T-helper 17 cell (primary cell): ENCODE data around the gene STK32B. TPM values are rescaled to one million over a fixed set of nuclear protein-coding genes. Genes with fewer than 3 reads are reported as not detected.

ENCODE experiments used
- ATAC-seq: fragments of 150-1000 bp; cut with Tn5 transposase; 2 replicates; pipeline ENCODE4 v1.10.0; 2021; ENCODE audit warnings: mild to moderate bottlenecking, moderate library complexity
- DNase-seq, 3 donors: peaks; one replicate each; pipeline versions ENCODE4 v3.0.0 to v3.0.0-alpha.2; 2020 to 2021
- H3K9me3 ChIP-seq: one replicate; pipeline ENCODE4 v1.7.0; 2013; ENCODE audit warnings: low read length, mild to moderate bottlenecking; ENCODE audit not compliant: control insufficient read depth, poor library complexity, severe bottlenecking
- H3K27ac Mint-ChIP-seq: one replicate; pipeline ENCODE4 v1.8.0; 2022; ENCODE audit warnings: mild to moderate bottlenecking, moderate library complexity, mixed read lengths
- H3K27me3 Mint-ChIP-seq: one replicate; pipeline ENCODE4 v1.8.0; 2022; ENCODE audit warnings: mixed read lengths
- H3K36me3 Mint-ChIP-seq: one replicate; pipeline ENCODE4 v1.8.0; 2022; ENCODE audit warnings: low read depth, mixed read lengths
- H3K4me1 Mint-ChIP-seq: one replicate; pipeline ENCODE4 v1.8.0; 2022; ENCODE audit warnings: mild to moderate bottlenecking, mixed read lengths
- H3K4me3 Mint-ChIP-seq: one replicate; pipeline ENCODE4 v1.8.0; 2022; ENCODE audit warnings: mild to moderate bottlenecking, moderate library complexity, mixed read lengths
- total RNA-seq, 4 donors: library from RNA in 2 of 4; stranded (reverse) in 2 of 4; gene quantifications; one replicate each; pipeline ENCODE4 v1.2.3 and lab custom pipeline; 2022 to 2026

STK32B gene
- total RNA-seq, 2 donors from 2014 or later: 0.12 TPM; not detected in 1

GRCh38 chr4:5019274-5019673 is 32.0 kb upstream of the STK32B start, which contains the start of gene CYTL1:
CYTL1 (minus strand) TSS chr4:5019458; CDS start chr4:5019445, 13 bp downstream.
- no peaks in the 10 kb centered on the region for H3K4me1 Mint-ChIP-seq
- H3K27ac Mint-ChIP-seq: no peak within 1 kb of the TSS
- no peaks in the 10 kb centered on the region for H3K9me3 ChIP-seq
- H3K36me3 Mint-ChIP-seq: no peaks in the 10 kb centered on the region
- H3K27me3 Mint-ChIP-seq: peaks cover 45% of the 10 kb centered on the region
- ATAC-seq (no peak), DNase-seq (no peak)
- no peak within 1 kb of the TSS for H3K4me3 Mint-ChIP-seq

DNA sequence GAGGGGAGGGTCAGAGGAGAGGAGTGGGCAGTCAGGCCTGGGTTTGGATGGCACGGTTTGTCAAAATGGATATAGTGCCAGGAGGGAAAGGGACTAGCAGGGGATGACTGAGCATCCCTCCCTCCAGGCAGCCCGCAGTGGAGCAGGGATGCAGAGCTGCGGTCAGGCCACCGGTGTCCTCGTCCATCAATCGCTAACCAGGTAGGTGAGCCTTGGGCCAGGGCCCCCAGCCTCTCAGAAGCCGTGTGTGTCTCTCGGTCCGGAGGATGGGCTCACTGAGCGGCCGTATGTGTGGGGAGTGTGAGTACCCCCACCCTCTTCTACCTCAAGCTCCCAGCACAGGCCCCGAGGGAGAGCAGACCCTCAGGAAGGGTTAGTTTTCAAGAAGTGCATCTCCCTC is 31.5 kb upstream of the STK32B start:
- no peaks in the 10 kb centered on the region for H3K9me3 ChIP-seq
- Mint-ChIP-seq H3K27me3 (peaks cover 49% of the 10 kb centered on the region), H3K4me3 (no peak overlapping the region), H3K36me3 (no peaks in the 10 kb centered on the region), H3K4me1 (no peaks in the 10 kb centered on the region), H3K27ac (no peak overlapping the region)
- no peak for ATAC-seq
- no peak for DNase-seq

DNA sequence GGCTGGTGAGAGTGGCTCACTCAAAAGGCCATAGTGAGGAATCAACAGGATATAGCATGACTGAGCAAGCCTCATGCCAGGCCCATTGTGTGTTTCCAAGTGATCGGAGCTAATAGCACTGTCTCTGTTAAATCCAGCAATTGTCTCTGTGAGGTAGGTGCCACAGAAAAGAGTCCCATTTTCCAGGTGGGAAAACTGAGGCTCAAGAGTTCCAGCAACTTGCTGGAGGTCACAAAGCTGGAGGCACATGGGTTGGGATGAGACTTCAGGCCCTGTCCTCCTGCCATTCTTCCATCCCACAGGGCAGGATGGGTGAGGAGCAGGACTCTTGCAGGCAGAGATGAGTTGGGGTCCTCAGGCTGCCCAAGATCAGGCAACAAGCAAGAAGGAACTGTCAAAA is 30.9 kb upstream of the STK32B start:
- Mint-ChIP-seq H3K27me3 (peaks cover 47% of the 10 kb centered on the region), H3K36me3 (no peaks in the 10 kb centered on the region), H3K27ac (no peak overlapping the region), H3K4me1 (no peaks in the 10 kb centered on the region), H3K4me3 (no peak overlapping the region)
- DNase-seq: no peak
- no peaks in the 10 kb centered on the region for H3K9me3 ChIP-seq
- no peak for ATAC-seq

DNA sequence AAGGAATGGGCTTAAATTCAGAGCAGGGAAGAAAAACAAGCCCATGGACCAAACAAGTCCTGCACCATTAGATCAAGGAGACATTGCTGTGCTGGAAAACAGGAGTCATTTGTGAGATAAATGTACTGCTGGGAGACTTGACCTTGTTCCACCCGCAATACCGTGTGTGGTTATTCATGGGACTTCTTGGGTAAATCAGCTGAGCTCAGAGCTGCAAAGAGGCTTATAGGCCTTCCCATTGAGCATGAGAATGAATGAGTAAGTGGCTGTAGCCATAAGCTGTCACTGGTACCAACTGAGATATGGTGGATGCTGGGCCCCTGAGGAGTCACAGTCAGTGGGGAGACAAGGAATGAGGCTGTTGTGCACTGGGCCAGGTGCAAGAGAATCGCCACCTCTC is 29.7 kb upstream of the STK32B start:
- H3K36me3 Mint-ChIP-seq: no peaks in the 10 kb centered on the region
- no peak overlapping the region for H3K4me3 Mint-ChIP-seq
- no peak overlapping the region for H3K27ac Mint-ChIP-seq
- H3K4me1 Mint-ChIP-seq: no peaks in the 10 kb centered on the region
- no peak for ATAC-seq
- no peak for DNase-seq
- no peaks in the 10 kb centered on the region for H3K9me3 ChIP-seq
- peaks cover 52% of the 10 kb centered on the region for H3K27me3 Mint-ChIP-seq

- H3K4me1 Mint-ChIP-seq: no peaks in the 10 kb centered on the region
- no peak overlapping the region for H3K27ac Mint-ChIP-seq
- no peaks in the 10 kb centered on the region for H3K9me3 ChIP-seq
- no peak overlapping the region for H3K4me3 Mint-ChIP-seq
- peaks cover 54% of the 10 kb centered on the region for H3K27me3 Mint-ChIP-seq
- DNase-seq: no peak
- no peak for ATAC-seq
- no peaks in the 10 kb centered on the region for H3K36me3 Mint-ChIP-seq
Observed at GRCh38 chr4:5024673-5025072, 26.6 kb upstream of the STK32B start.

DNA sequence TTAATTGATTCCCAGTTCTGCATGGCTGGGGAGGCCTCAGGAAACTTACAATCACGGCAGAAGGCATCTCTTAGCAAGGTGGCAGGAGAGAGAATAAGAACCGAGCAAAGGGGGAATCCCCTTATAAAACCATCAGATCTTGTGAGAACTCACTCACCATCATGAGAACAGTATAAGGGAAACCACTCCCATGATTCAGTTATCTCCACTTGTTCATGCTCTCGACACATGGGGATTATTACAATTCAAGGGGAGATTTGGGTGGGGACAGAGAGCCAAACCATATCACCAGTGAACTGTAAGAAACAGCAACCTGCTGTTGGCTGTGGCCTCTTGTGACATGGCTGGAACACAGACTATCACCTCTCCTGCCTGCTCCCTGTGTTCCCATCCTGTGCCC is 24.9 kb upstream of the STK32B start:
- DNase-seq (no peak), ATAC-seq (no peak)
- H3K4me3 Mint-ChIP-seq: no peak overlapping the region
- no peaks in the 10 kb centered on the region for H3K9me3 ChIP-seq
- H3K27ac Mint-ChIP-seq: no peak overlapping the region
- H3K27me3 Mint-ChIP-seq: peaks cover 56% of the 10 kb centered on the region
- H3K4me1 Mint-ChIP-seq: no peaks in the 10 kb centered on the region
- H3K36me3 Mint-ChIP-seq: no peaks in the 10 kb centered on the region

GRCh38 chr4:5027346-5027745 is 23.9 kb upstream of the STK32B start:
- no peak overlapping the region for H3K4me3 Mint-ChIP-seq
- no peaks in the 10 kb centered on the region for H3K4me1 Mint-ChIP-seq
- H3K9me3 ChIP-seq: no peaks in the 10 kb centered on the region
- H3K36me3 Mint-ChIP-seq: no peaks in the 10 kb centered on the region
- ATAC-seq (no peak), DNase-seq (no peak)
- H3K27me3 Mint-ChIP-seq: peaks cover 59% of the 10 kb centered on the region
- H3K27ac Mint-ChIP-seq: no peak overlapping the region

- Mint-ChIP-seq H3K4me3 (no peak overlapping the region), H3K36me3 (no peaks in the 10 kb centered on the region), H3K27me3 (peaks cover 66% of the 10 kb centered on the region), H3K4me1 (no peaks in the 10 kb centered on the region), H3K27ac (no peak overlapping the region)
- ATAC-seq: no peak
- no peak for DNase-seq
- H3K9me3 ChIP-seq: no peaks in the 10 kb centered on the region
Observed at GRCh38 chr4:5028480-5028879, 22.8 kb upstream of the STK32B start.

DNA sequence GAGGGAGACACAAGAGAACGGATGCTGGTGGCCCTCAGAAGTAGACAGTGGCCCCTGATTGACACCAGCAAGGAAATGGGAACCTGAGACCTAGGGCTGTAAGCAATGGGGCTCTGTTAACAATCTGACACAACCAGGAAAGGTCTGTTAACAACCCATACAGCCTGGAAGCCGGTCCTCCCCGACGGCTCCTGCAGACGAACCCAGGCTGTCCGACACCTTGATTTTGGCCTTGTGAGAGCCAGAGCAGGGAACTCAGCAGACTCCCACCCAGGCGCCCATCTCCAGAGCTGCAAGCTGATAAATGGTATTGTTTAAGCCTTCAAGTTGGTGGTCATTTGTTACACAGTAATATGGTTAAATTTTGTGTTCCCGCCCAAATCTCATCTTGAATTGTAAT is 21.8 kb upstream of the STK32B start:
- no peak overlapping the region for H3K4me3 Mint-ChIP-seq
- H3K4me1 Mint-ChIP-seq: no peaks in the 10 kb centered on the region
- no peak for DNase-seq
- no peaks in the 10 kb centered on the region for H3K36me3 Mint-ChIP-seq
- ATAC-seq: no peak
- no peaks in the 10 kb centered on the region for H3K9me3 ChIP-seq
- peaks cover 68% of the 10 kb centered on the region for H3K27me3 Mint-ChIP-seq
- H3K27ac Mint-ChIP-seq: no peak overlapping the region

- no peaks in the 10 kb centered on the region for H3K36me3 Mint-ChIP-seq
- no peak overlapping the region for H3K27ac Mint-ChIP-seq
- peaks cover 70% of the 10 kb centered on the region for H3K27me3 Mint-ChIP-seq
- no peaks in the 10 kb centered on the region for H3K4me1 Mint-ChIP-seq
- ATAC-seq (no peak), DNase-seq (no peak)
- no peaks in the 10 kb centered on the region for H3K9me3 ChIP-seq
- no peak overlapping the region for H3K4me3 Mint-ChIP-seq
Observed at GRCh38 chr4:5030221-5030620, 21.1 kb upstream of the STK32B start.

GRCh38 chr4:5030927-5031326 is 20.4 kb upstream of the STK32B start:
- Mint-ChIP-seq H3K4me1 (no peaks in the 10 kb centered on the region), H3K4me3 (no peak overlapping the region), H3K27ac (no peak overlapping the region), H3K36me3 (no peaks in the 10 kb centered on the region), H3K27me3 (peaks cover 67% of the 10 kb centered on the region)
- no peaks in the 10 kb centered on the region for H3K9me3 ChIP-seq
- DNase-seq (no peak), ATAC-seq (no peak)

GRCh38 chr4:5032813-5033212 is 18.5 kb upstream of the STK32B start:
- H3K9me3 ChIP-seq: no peaks in the 10 kb centered on the region
- DNase-seq: no peak
- Mint-ChIP-seq H3K4me1 (peaks cover 3% of the 10 kb centered on the region), H3K27me3 (peaks cover 55% of the 10 kb centered on the region), H3K36me3 (no peaks in the 10 kb centered on the region), H3K27ac (no peak overlapping the region), H3K4me3 (no peak overlapping the region)
- ATAC-seq: no peak

DNA sequence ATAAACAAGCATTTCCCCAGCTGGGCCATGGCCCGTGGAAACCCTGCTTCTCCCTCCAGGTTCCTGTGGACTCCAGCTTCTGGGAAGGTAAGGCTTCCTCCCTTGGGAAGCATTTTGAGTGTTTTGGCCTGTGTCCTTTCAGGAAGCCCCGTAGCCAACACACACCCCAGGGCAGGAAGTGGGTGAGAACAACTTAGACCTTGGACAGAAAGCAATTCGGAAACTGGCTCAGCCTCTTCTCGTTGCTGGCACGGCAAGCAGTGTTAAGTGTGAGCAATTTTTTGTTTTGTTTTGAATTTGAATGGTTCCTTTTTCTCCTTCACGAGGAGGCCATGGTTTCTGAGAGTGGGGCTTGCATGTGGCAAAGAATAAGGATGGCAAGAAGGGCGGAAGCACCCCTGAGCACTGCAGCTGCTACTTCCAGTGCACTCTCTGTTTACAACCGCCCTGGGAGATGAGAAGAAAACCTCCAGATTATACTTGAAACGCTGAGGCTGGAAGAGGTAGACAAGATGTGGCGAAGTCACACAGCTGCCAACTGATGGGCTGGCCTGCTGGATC is 17.9 kb upstream of the STK32B start:
- H3K27ac Mint-ChIP-seq: no peak overlapping the region
- peak overlapping the region; percentile 45 for H3K4me3 Mint-ChIP-seq
- H3K9me3 ChIP-seq: no peaks in the 10 kb centered on the region
- H3K27me3 Mint-ChIP-seq: peaks cover 54% of the 10 kb centered on the region
- ATAC-seq (no peak), DNase-seq (no peak)
- peaks cover 3% of the 10 kb centered on the region for H3K4me1 Mint-ChIP-seq
- H3K36me3 Mint-ChIP-seq: no peaks in the 10 kb centered on the region

DNA sequence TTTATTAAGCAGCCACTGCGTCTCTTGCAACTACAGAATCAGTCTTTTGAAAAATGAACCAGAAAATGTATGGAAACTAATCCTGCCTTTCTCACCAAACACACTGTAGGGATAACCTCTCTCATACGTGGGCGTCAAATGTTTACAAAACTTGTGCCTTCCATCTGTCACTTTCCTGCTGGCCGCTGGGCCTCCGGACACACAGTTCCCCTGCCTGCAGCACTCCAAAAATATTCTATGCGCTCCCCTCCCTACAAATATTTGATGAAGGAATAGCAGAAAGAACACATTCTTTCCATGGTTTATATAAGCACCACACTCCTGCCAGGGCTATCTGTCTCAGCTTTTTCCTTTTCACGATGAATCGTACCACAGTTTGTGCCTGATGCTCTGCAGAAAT is 17.1 kb upstream of the STK32B start:
- no peak overlapping the region for H3K4me3 Mint-ChIP-seq
- H3K36me3 Mint-ChIP-seq: no peaks in the 10 kb centered on the region
- no peak overlapping the region for H3K27ac Mint-ChIP-seq
- ATAC-seq (no peak), DNase-seq (no peak)
- peaks cover 46% of the 10 kb centered on the region for H3K27me3 Mint-ChIP-seq
- H3K4me1 Mint-ChIP-seq: peaks cover 3% of the 10 kb centered on the region
- H3K9me3 ChIP-seq: no peaks in the 10 kb centered on the region
